MM.1S (cell line): Measurements from ENCODE around the gene WDR37.

Experiments used
- DNase-seq: peaks from one replicate; pipeline ENCODE4 v3.0.0-alpha.2; 2015
- H2AFZ ChIP-seq: fragments of 300-600 bp; sonication (generic); 2 replicates; pipeline ENCODE4 v1.6.0; 2016; ENCODE audit warnings: antibody characterized with exemption, low read length
- H3F3A ChIP-seq: fragments of 300-600 bp; sonication (generic); 2 replicates; pipeline ENCODE4 v1.6.1; 2016; ENCODE audit warnings: mild to moderate bottlenecking, antibody characterized with exemption, low read length, moderate library complexity, mixed read lengths; ENCODE audit not compliant: insufficient read depth
- H3K27ac ChIP-seq: fragments of 300-600 bp; sonication (generic); 2 replicates; pipeline ENCODE4 v1.5.1; 2016; ENCODE audit warnings: mild to moderate bottlenecking, low read length
- H3K27me3 ChIP-seq: fragments of 300-600 bp; sonication (generic); replicated peaks from 2 replicates; pipeline ENCODE4 v1.6.0; 2016; ENCODE audit warnings: low read length; ENCODE audit not compliant: insufficient read depth
- H3K36me3 ChIP-seq: fragments of 300-600 bp; sonication (generic); replicated peaks from 2 replicates; pipeline ENCODE4 v1.6.1; 2016; ENCODE audit warnings: mild to moderate bottlenecking, low read length, mixed read lengths; ENCODE audit not compliant: insufficient read depth
- H3K4me1 ChIP-seq: fragments of 300-600 bp; sonication (generic); 2 replicates; pipeline ENCODE4 v1.6.1; 2016; ENCODE audit warnings: low read length, mixed read lengths
- H3K4me2 ChIP-seq: fragments of 300-600 bp; sonication (generic); 2 replicates; pipeline ENCODE4 v1.6.0; 2016; ENCODE audit warnings: low read depth, low read length
- H3K4me3 ChIP-seq: fragments of 300-600 bp; sonication (generic); 2 replicates; pipeline ENCODE4 v1.5.1; 2016; ENCODE audit warnings: low read length, mixed read lengths
- H3K79me2 ChIP-seq: fragments of 300-600 bp; sonication (generic); 2 replicates; pipeline ENCODE4 v1.6.1; 2016; ENCODE audit warnings: mixed run types, low read length, mixed read lengths
- H3K9ac ChIP-seq: fragments of 300-600 bp; sonication (generic); 2 replicates; pipeline ENCODE4 v1.6.1; 2016; ENCODE audit warnings: low read length, mixed read lengths
- H3K9me2 ChIP-seq: fragments of 300-600 bp; sonication (generic); replicated peaks from 2 replicates; pipeline ENCODE4 v1.6.1; 2016; ENCODE audit warnings: mild to moderate bottlenecking, low read length, mixed read lengths; ENCODE audit not compliant: insufficient read depth
- H3K9me3 ChIP-seq: fragments of 300-600 bp; sonication (generic); replicated peaks from 2 replicates; pipeline ENCODE4 v1.6.1; 2016; ENCODE audit warnings: mild to moderate bottlenecking, low read length, mixed read lengths; ENCODE audit not compliant: insufficient read depth
- H4K20me1 ChIP-seq: fragments of 300-600 bp; sonication (generic); 2 replicates; pipeline ENCODE4 v1.6.1; 2016; ENCODE audit warnings: mild to moderate bottlenecking, low read length, moderate library complexity, mixed read lengths; ENCODE audit not compliant: insufficient read depth
- EZH2 ChIP-seq: fragments of 300-600 bp; sonication (generic); optimal IDR thresholded peaks from 2 replicates; pipeline ENCODE3; 2017; ENCODE audit warnings: low read depth, mild to moderate bottlenecking, antibody characterized with exemption, low read length, mixed read lengths
- EZH2phosphoT487 ChIP-seq: fragments of 300-600 bp; sonication (generic); IDR thresholded peaks from 2 replicates; pipeline ENCODE4 v1.6.1; 2018; ENCODE audit warnings: antibody characterized with exemption, low read length
- TF ChIP-seq, protein P1 (sequence below): fragments of 300-600 bp; sonication (generic); IDR thresholded peaks from 2 replicates; pipeline ENCODE4 v1.5.1; 2016; ENCODE audit warnings: antibody characterized with exemption, low read length, mixed read lengths

The WDR37 gene

DNA sequence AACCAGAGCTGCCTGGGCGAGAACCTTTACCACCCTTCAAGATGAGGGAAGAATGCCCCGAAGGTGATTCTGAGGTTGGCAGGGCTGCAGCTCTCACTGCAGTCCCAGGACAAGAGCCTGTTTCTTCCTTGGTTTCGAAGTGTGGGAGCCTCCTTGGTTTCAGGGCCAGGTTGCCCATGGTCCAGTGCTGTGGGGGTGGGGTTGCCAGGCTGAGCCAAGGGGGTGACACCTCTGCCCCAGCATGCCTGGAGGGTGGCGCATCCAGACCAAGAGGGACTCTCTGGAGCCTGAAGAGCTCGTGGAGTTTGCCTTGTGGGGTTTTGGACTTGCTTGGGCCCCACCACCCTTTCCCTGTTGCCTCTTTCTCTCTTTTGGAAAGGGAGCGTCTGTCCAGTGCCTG is 41.3 kb downstream of the WDR37 start:
- TF ChIP-seq EZH2 (no peak), EZH2phosphoT487 (no peak)
- TF ChIP-seq, protein P1, sequence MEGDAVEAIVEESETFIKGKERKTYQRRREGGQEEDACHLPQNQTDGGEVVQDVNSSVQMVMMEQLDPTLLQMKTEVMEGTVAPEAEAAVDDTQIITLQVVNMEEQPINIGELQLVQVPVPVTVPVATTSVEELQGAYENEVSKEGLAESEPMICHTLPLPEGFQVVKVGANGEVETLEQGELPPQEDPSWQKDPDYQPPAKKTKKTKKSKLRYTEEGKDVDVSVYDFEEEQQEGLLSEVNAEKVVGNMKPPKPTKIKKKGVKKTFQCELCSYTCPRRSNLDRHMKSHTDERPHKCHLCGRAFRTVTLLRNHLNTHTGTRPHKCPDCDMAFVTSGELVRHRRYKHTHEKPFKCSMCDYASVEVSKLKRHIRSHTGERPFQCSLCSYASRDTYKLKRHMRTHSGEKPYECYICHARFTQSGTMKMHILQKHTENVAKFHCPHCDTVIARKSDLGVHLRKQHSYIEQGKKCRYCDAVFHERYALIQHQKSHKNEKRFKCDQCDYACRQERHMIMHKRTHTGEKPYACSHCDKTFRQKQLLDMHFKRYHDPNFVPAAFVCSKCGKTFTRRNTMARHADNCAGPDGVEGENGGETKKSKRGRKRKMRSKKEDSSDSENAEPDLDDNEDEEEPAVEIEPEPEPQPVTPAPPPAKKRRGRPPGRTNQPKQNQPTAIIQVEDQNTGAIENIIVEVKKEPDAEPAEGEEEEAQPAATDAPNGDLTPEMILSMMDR = no peak
- DNase-seq = no peak
- H2AFZ ChIP-seq = no peak overlapping the region
- H3K9me2 ChIP-seq = no peaks in the 10 kb centered on the region
- no peaks in the 10 kb centered on the region for H3K9me3 ChIP-seq
- no peak overlapping the region for H3K4me3 ChIP-seq
- peaks cover 7% of the 10 kb centered on the region for H3K36me3 ChIP-seq
- no peaks in the 10 kb centered on the region for H3K27me3 ChIP-seq
- no peak overlapping the region for H3K4me2 ChIP-seq
- H3K9ac ChIP-seq = no peak overlapping the region
- H3K79me2 ChIP-seq = 0 out of 2 replicates have a peak, but pooled peaks cover 6% of the 10 kb centered on the region
- H3K27ac ChIP-seq = no peak overlapping the region
- H4K20me1 ChIP-seq = no peaks in the 10 kb centered on the region
- H3F3A ChIP-seq = no peaks in the 10 kb centered on the region
- no peaks in the 10 kb centered on the region for H3K4me1 ChIP-seq

DNA sequence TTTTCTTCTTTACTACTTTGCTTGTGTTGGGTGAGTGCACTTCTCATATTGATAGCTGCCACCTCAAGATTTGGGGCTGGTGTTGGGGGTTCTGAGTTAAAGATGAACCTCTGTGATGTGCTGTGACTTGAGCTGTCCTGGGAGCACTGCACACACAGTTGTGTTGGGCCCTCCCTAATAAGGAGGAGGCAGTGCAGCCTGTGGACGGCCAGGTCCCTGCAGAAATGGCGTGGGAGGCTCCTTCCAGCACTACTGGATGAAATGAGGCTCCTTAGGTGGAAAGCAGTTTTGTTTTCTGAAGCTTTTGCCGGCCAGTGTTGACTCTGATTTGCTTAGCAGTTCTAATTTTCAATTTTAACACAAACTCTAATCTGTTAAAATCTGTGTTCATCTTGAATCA is 44.0 kb downstream of the WDR37 start:
- no peaks in the 10 kb centered on the region for H3F3A ChIP-seq
- H3K4me3 ChIP-seq = no peak overlapping the region
- no peak for DNase-seq
- H2AFZ ChIP-seq = no peak overlapping the region
- H3K4me2 ChIP-seq = no peak overlapping the region
- H3K27me3 ChIP-seq = no peaks in the 10 kb centered on the region
- no peaks in the 10 kb centered on the region for H4K20me1 ChIP-seq
- TF ChIP-seq EZH2phosphoT487 (no peak), EZH2 (no peak)
- TF ChIP-seq, protein P1 = no peak
- H3K4me1 ChIP-seq = no peaks in the 10 kb centered on the region
- H3K9ac ChIP-seq = no peak overlapping the region
- H3K9me2 ChIP-seq = no peaks in the 10 kb centered on the region
- no peak overlapping the region for H3K27ac ChIP-seq
- H3K79me2 ChIP-seq = 0 out of 2 replicates have a peak, but pooled peaks cover 6% of the 10 kb centered on the region
- H3K36me3 ChIP-seq = no peaks in the 10 kb centered on the region; the same call in none of the 2 replicates
- H3K9me3 ChIP-seq = no peaks in the 10 kb centered on the region

DNA sequence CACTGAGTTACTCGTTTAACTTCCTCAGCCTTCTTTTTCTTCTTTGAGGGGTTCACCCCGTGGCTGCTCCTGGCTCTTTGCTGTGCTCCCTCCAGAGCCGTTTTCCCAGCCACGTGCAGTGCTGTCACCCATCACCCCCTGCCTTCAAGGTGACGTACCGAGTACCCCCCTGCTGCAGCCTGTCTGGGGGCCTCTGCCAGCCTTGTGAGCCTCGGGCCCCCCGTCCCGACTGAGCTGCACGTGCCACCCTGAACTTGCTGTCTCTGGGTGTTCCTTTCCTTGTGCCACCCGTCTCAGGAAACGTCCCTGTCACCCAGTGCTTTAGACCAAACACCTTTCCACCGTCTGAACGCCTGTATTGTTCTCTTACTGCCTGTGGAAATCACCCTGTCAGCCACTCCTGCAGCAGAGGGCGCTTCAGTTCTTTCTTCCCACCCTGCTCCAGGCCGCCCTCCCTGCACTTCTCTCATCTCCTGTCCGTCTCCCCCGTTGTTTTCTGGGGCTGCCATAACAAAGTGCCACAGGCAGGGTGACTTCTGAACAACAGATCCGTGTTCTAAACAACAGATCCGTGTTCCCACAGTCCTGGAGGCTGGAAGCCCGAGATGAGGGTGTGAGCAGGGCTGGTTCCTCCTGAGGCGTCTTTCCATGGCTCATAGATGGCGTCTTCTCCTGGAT is 44.6 kb downstream of the WDR37 start:
- H3K36me3 ChIP-seq = no peaks in the 10 kb centered on the region; the same call in 1 of the 2 replicates
- H3K27ac ChIP-seq = no peak overlapping the region
- H3K9ac ChIP-seq = no peak overlapping the region
- H3F3A ChIP-seq = no peaks in the 10 kb centered on the region
- no peak for DNase-seq
- no peaks in the 10 kb centered on the region for H3K27me3 ChIP-seq
- H4K20me1 ChIP-seq = no peaks in the 10 kb centered on the region
- no peak overlapping the region for H3K4me3 ChIP-seq
- TF ChIP-seq, protein P1 = no peak
- TF ChIP-seq EZH2phosphoT487 (no peak), EZH2 (no peak)
- H3K9me2 ChIP-seq = no peaks in the 10 kb centered on the region
- no peak overlapping the region for H3K4me2 ChIP-seq
- no peak overlapping the region for H2AFZ ChIP-seq
- H3K79me2 ChIP-seq = 0 out of 2 replicates have a peak, but pooled peaks cover 6% of the 10 kb centered on the region
- H3K9me3 ChIP-seq = no peaks in the 10 kb centered on the region
- no peaks in the 10 kb centered on the region for H3K4me1 ChIP-seq
